Measurements from ENCODE around the gene PPP1R18. TPM values are rescaled to one million over a fixed set of nuclear protein-coding genes. Genes with fewer than 3 reads are reported as not detected.

The PPP1R18 gene
- total and polyA plus RNA-seq, 9 of the 15 experiments (the other 6 are each of a cell fraction or from before 2014, with no cell fraction given), result 12.0 to 99.2 (median 42.6) TPM

DNA sequence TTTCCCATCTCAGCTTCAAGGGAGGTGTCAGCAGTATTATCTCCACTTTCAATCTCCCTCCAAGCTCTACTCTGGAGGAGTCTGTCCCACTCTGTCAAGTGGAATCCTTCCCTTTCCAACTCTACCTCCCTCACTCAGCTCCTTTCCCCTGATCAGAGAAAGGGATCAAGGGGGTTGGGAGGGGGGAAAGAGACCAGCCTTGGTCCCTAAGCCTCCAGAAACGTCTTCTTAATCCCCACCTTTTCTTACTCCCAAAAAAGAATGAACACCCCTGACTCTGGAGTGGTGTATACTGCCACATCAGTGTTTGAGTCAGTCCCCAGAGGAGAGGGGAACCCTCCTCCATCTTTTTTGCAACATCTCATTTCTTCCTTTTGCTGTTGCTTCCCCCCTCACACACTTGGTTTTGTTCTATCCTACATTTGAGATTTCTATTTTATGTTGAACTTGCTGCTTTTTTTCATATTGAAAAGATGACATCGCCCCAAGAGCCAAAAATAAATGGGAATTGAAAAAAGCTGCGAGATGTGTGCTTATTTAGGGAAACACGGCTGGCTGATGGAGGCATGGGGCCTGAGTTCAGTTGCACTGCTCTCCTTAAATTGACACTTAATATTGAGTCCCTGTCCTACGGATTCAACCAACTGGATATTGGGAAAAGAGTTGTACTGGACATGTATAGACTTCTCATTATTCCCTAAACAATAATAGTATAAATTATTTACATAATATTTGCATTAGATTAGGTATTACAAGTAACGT, 38.6 kb upstream of the PPP1R18 start:
- peaks cover 4% of the 10 kb centered on the region for H3K9me1 ChIP-seq (ENCODE audit: control insufficient read depth, insufficient read depth, low read length)
- H3K9ac ChIP-seq (ENCODE audit: insufficient read depth in 1 of 2, low read depth in 2 of 2, low read length in 2 of 2), result no peak overlapping the region
- H3K9me3 ChIP-seq (replicated peaks; ENCODE audit: control insufficient read depth, insufficient read depth, low read depth, low read length), result no peaks in the 10 kb centered on the region
- no peaks in the 10 kb centered on the region for H3K27me3 ChIP-seq (ENCODE audit: control insufficient read depth in 2 of 2, insufficient read depth in 2 of 2, low read length in 2 of 2)
- intact Hi-C loops (cut with micrococcal nuclease) (no loop called here), in situ Hi-C loops (cut with MboI) (loop anchor here (5.0 to 10.0 kb wide), 2 partner anchors 50 to 243 kb away; partner anchors contain the start of gene DHX16)
- peaks cover 74% of the 10 kb centered on the region for H3K36me3 ChIP-seq (ENCODE audit: control insufficient read depth, insufficient read depth, low read length)
- peaks cover 44% of the 10 kb centered on the region for H4K20me1 ChIP-seq (replicated peaks; ENCODE audit: control insufficient read depth, insufficient read depth, low read length)
- ChIA-PET CTCF (ENCODE audit: low intra/inter-chr PET ratio) (interaction anchor here (0.6 to 1.4 kb wide), 2 partner anchors 16 to 46 kb away, joined by 3 to 6 read pairs; no protein-coding TSS in a partner anchor), POLR2A (interaction anchor here (0.6 to 27.1 kb wide), 11 partner anchors 11 to 189 kb away, joined by 3 to 524 read pairs (median 3); partner anchors contain the start of genes FLOT1 and NRM)
- FAIRE-seq (no peak), DNase-seq (ENCODE audit: extremely low read depth in 1 of 4, low spot score in 3 of 4) (peak in 1 of 4 experiments; percentile 50), ATAC-seq (peak; percentile 0)
- no TSS peak for BruUV-seq (replicated peaks)
- H3K4me1 ChIP-seq (replicated peaks in 1 of 2; ENCODE audit: control insufficient read depth in 2 of 2, insufficient read depth in 2 of 2, low read length in 2 of 2), result peaks cover 14 to 18% of the 10 kb centered on the region in 2 experiments; a peak in 4 of 5 replicates
- WGBS (ENCODE audit: insufficient coverage, low coverage, missing lambda C conversion rate), result 47% methylated on average over 6 of the region's 6 CpGs
- H2AFZ ChIP-seq (ENCODE audit: low read depth, low read length), result no peak overlapping the region
- no peak overlapping the region for H3K4me3 ChIP-seq
- no peak overlapping the region; the same call in 2 of the 3 replicates for H3K27ac ChIP-seq (ENCODE audit: extremely low read depth, low read depth, low read length)
- H3K79me2 ChIP-seq (ENCODE audit: control insufficient read depth, insufficient read depth, low read length), result peaks cover 59% of the 10 kb centered on the region
- H3K4me2 ChIP-seq (ENCODE audit: insufficient read depth, low read length), result no peak overlapping the region
- no peak for TF ChIP-seq BRD9 (IDR thresholded peaks at IDR 0.05; ENCODE audit: low read depth, partially characterized antibody)
- TF ChIP-seq, protein P1, sequence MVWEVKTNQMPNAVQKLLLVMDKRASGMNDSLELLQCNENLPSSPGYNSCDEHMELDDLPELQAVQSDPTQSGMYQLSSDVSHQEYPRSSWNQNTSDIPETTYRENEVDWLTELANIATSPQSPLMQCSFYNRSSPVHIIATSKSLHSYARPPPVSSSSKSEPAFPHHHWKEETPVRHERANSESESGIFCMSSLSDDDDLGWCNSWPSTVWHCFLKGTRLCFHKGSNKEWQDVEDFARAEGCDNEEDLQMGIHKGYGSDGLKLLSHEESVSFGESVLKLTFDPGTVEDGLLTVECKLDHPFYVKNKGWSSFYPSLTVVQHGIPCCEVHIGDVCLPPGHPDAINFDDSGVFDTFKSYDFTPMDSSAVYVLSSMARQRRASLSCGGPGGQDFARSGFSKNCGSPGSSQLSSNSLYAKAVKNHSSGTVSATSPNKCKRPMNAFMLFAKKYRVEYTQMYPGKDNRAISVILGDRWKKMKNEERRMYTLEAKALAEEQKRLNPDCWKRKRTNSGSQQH (CRISPR knock-in tag; IDR thresholded peaks at IDR 0.05), result peak; percentile 63; the same call in 1 of the 2 replicates
- TF ChIP-seq ZNF445 (CRISPR knock-in tag; IDR thresholded peaks at IDR 0.05; ENCODE audit: low read depth), result peak; percentile 45; the same call in 1 of the 2 replicates
- peak; percentile 9; the same call in 1 of the 2 replicates for TF ChIP-seq STAT5A (IDR thresholded peaks at IDR 0.05; ENCODE audit: borderline replicate concordance, low read length)
- TF ChIP-seq THRAP3 (IDR thresholded peaks at IDR 0.05; ENCODE audit: borderline replicate concordance), result 0 out of 2 replicates have a peak, but pooled peaks have one; percentile 57
- peak; percentile 32; the same call in 1 of the 2 replicates for TF ChIP-seq PML (IDR thresholded peaks at IDR 0.05; ENCODE audit: low read length)
- TF ChIP-seq, protein P2, sequence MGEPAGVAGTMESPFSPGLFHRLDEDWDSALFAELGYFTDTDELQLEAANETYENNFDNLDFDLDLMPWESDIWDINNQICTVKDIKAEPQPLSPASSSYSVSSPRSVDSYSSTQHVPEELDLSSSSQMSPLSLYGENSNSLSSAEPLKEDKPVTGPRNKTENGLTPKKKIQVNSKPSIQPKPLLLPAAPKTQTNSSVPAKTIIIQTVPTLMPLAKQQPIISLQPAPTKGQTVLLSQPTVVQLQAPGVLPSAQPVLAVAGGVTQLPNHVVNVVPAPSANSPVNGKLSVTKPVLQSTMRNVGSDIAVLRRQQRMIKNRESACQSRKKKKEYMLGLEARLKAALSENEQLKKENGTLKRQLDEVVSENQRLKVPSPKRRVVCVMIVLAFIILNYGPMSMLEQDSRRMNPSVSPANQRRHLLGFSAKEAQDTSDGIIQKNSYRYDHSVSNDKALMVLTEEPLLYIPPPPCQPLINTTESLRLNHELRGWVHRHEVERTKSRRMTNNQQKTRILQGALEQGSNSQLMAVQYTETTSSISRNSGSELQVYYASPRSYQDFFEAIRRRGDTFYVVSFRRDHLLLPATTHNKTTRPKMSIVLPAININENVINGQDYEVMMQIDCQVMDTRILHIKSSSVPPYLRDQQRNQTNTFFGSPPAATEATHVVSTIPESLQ (CRISPR knock-in tag; IDR thresholded peaks at IDR 0.05), result 0 out of 2 replicates have a peak, but pooled peaks have one; percentile 6
- peak; percentile 94 for TF ChIP-seq OTX1 (CRISPR knock-in tag; IDR thresholded peaks at IDR 0.05)
- no peak for TF ChIP-seq TEAD2 (tag; IDR thresholded peaks at IDR 0.05)
- TF ChIP-seq, protein P3, sequence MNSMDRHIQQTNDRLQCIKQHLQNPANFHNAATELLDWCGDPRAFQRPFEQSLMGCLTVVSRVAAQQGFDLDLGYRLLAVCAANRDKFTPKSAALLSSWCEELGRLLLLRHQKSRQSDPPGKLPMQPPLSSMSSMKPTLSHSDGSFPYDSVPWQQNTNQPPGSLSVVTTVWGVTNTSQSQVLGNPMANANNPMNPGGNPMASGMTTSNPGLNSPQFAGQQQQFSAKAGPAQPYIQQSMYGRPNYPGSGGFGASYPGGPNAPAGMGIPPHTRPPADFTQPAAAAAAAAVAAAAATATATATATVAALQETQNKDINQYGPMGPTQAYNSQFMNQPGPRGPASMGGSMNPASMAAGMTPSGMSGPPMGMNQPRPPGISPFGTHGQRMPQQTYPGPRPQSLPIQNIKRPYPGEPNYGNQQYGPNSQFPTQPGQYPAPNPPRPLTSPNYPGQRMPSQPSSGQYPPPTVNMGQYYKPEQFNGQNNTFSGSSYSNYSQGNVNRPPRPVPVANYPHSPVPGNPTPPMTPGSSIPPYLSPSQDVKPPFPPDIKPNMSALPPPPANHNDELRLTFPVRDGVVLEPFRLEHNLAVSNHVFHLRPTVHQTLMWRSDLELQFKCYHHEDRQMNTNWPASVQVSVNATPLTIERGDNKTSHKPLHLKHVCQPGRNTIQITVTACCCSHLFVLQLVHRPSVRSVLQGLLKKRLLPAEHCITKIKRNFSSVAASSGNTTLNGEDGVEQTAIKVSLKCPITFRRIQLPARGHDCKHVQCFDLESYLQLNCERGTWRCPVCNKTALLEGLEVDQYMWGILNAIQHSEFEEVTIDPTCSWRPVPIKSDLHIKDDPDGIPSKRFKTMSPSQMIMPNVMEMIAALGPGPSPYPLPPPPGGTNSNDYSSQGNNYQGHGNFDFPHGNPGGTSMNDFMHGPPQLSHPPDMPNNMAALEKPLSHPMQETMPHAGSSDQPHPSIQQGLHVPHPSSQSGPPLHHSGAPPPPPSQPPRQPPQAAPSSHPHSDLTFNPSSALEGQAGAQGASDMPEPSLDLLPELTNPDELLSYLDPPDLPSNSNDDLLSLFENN (IDR thresholded peaks at IDR 0.05; ENCODE audit: low read depth in 2 of 2, low read length in 2 of 2), result peak in 1 of 2 experiments; percentile 31; a peak in 1 of 4 replicates
- no peak for TF ChIP-seq U2AF2 (optimal IDR thresholded peaks at IDR 0.05; ENCODE audit: low read depth, low read length)
- 0 out of 2 replicates have a peak, but pooled peaks have one; percentile 6 for TF ChIP-seq SOX6 (IDR thresholded peaks at IDR 0.05)
- TF ChIP-seq STAG1 (CRISPR knock-in tag; IDR thresholded peaks at IDR 0.05; ENCODE audit: borderline replicate concordance), result no peak
- TF ChIP-seq NFXL1 (CRISPR knock-in tag; IDR thresholded peaks at IDR 0.05), result no peak
- TF ChIP-seq NR2F6 (CRISPR knock-in tag; IDR thresholded peaks at IDR 0.05), result no peak
